B cell (primary cell): ENCODE data around the gene IL17REL. TPM values are rescaled to one million over a fixed set of nuclear protein-coding genes. Genes with fewer than 3 reads are reported as not detected.
"Not testable (repeated sequence)": the region's sequence is repeated elsewhere in the genome, so short reads cannot be mapped to it uniquely, and the experiment has no call there.

Source experiments
- ATAC-seq: fragments of 200-7000 bp; cut with Tn5 transposase; one replicate; pipeline ENCODE4 v1.10.0; 2021; ENCODE audit warnings: low read depth, mild to moderate bottlenecking, moderate number of reproducible peaks, moderate library complexity
- CTCF ChIA-PET: fragments of 350-600 bp; sonication (Branson Sonifier 250); formaldehyde crosslinking; loops from one replicate; lab custom pipeline; 2021; ENCODE audit warnings: antibody characterized with exemption, inconsistent platforms; lab: Charles Lee
- POLR2A ChIA-PET: fragments of 350-600 bp; sonication (Branson Sonifier 250); formaldehyde crosslinking; loops from one replicate; lab custom pipeline; 2021; ENCODE audit warnings: antibody characterized with exemption; lab: Charles Lee
- DNase-seq: peaks from one replicate; pipeline ENCODE4 v3.0.0; 2013
- H2AFZ ChIP-seq: 2 replicates; pipeline ENCODE4 v1.6.1; 2012; ENCODE audit warnings: mild to moderate bottlenecking, low read depth, low read length; ENCODE audit not compliant: insufficient read depth, poor library complexity, severe bottlenecking
- H3K27ac ChIP-seq, 2 donors: 1 replicate in 1 of 2; 2 replicates in 1 of 2; pipeline ENCODE4 v1.5.1; 2012 to 2013; ENCODE audit warnings: low read length in 2 of 2, mild to moderate bottlenecking in 2 of 2, moderate library complexity in 1 of 2
- H3K27me3 ChIP-seq, 4 experiments: fragments of 200-600 bp in 1 of 4; sonication (generic) in 1 of 4; replicated peaks in 1 of 4; 1 replicate in 2 of 4; 2 replicates in 2 of 4; pipeline versions ENCODE4 v1.6.1 to v1.7.0; 2013 to 2016; ENCODE audit warnings: low read length in 3 of 4, mild to moderate bottlenecking in 2 of 4, mixed read lengths in 1 of 4, moderate library complexity in 1 of 4; ENCODE audit not compliant: insufficient read depth in 4 of 4, control insufficient read depth in 3 of 4; ENCODE audit errors: control extremely low read depth in 1 of 4
- H3K36me3 ChIP-seq, 2 experiments: replicated peaks in 1 of 2; 1 replicate in 1 of 2; 2 replicates in 1 of 2; pipeline versions ENCODE4 v1.6.1 to v1.7.1; 2013; ENCODE audit warnings: low read length in 1 of 2; ENCODE audit not compliant: insufficient read depth in 2 of 2, control insufficient read depth in 1 of 2; ENCODE audit errors: control extremely low read depth in 1 of 2, extremely low read depth in 1 of 2
- H3K4me1 ChIP-seq, 2 donors: fragments of 200-600 bp in 1 of 2; sonication (generic) in 1 of 2; 1 replicate in 1 of 2; 2 replicates in 1 of 2; pipeline versions ENCODE4 v1.5.1 to v1.6.1; 2013 to 2017; ENCODE audit warnings: low read length in 2 of 2; ENCODE audit not compliant: control insufficient read depth in 2 of 2, insufficient read depth in 2 of 2
- H3K4me2 ChIP-seq: replicated peaks from 2 replicates; pipeline ENCODE3; 2012; ENCODE audit warnings: mild to moderate bottlenecking, low read depth, low read length; ENCODE audit not compliant: poor library complexity, severe bottlenecking
- H3K4me3 ChIP-seq, 5 experiments: fragments of 200-600 bp in 1 of 5; sonication (generic) in 1 of 5; 1 replicate in 3 of 5; 2 replicates in 2 of 5; pipeline versions ENCODE4 v1.5.1 to v1.7.0; 2011 to 2016; ENCODE audit warnings: low read length in 4 of 5, mild to moderate bottlenecking in 4 of 5, low read depth in 2 of 5, control low read depth in 1 of 5, moderate library complexity in 1 of 5; ENCODE audit not compliant: insufficient read depth in 1 of 5; ENCODE audit errors: control extremely low read depth in 1 of 5, extremely low read depth in 1 of 5
- H3K79me2 ChIP-seq: fragments of 200-600 bp; sonication (generic); one replicate; pipeline ENCODE4 v1.6.0; 2016; ENCODE audit warnings: low read length; ENCODE audit not compliant: control insufficient read depth, insufficient read depth
- H3K9ac ChIP-seq: fragments of 200-600 bp; sonication (generic); 2 replicates; pipeline ENCODE4 v1.6.1; 2017; ENCODE audit warnings: mild to moderate bottlenecking, low read length, moderate library complexity
- H3K9me3 ChIP-seq, 3 donors: one replicate each; pipeline versions ENCODE4 v1.6.1 to v1.7.1; 2013; ENCODE audit warnings: low read length in 2 of 3; ENCODE audit not compliant: control insufficient read depth in 2 of 3, insufficient read depth in 1 of 3; ENCODE audit errors: control extremely low read depth in 1 of 3
- H4K20me1 ChIP-seq: 2 replicates; pipeline ENCODE4 v1.6.0; 2012; ENCODE audit warnings: mild to moderate bottlenecking, low read length; ENCODE audit not compliant: insufficient read depth, control insufficient read depth, poor library complexity, severe bottlenecking
- H3K27ac Mint-ChIP-seq: one replicate; pipeline ENCODE4 v1.8.0; 2021; ENCODE audit warnings: mixed read lengths
- H3K27me3 Mint-ChIP-seq: one replicate; pipeline ENCODE4 v1.8.0; 2021; ENCODE audit warnings: mixed read lengths
- H3K4me1 Mint-ChIP-seq: one replicate; pipeline ENCODE4 v1.8.0; 2021; ENCODE audit warnings: mixed read lengths
- H3K4me3 Mint-ChIP-seq: one replicate; pipeline ENCODE4 v1.8.0; 2021; ENCODE audit warnings: mixed read lengths
- H3K9me3 Mint-ChIP-seq: one replicate; pipeline ENCODE4 v1.8.0; 2022; ENCODE audit warnings: mixed read lengths; ENCODE audit not compliant: insufficient read depth
- EZH2 ChIP-seq: IDR thresholded peaks from 2 replicates; pipeline ENCODE4 v1.6.1; 2012; ENCODE audit warnings: borderline replicate concordance, low read depth, mild to moderate bottlenecking, moderate library complexity, low read length; ENCODE audit not compliant: insufficient read depth, poor library complexity, severe bottlenecking
- WGBS: methylation state at CpG from one replicate; pipeline ENCODE4 v1.1.5; 2013; ENCODE audit warnings: missing lambda C conversion rate; ENCODE audit not compliant: insufficient coverage; 5-methylcytosine and 5-hydroxymethylcytosine counted together
- intact Hi-C: fragments of 100-400 bp; cut with micrococcal nuclease; formaldehyde crosslinking; loops from one replicate; pipeline ENCODE4 v1.10.0; 2022
- polyA plus RNA-seq: library from polyadenylated mRNA; depleted of rRNA; stranded (reverse); fragments of >200 nt; gene quantifications from 2 replicates; pipeline ENCODE4 v1.2.3, GENCODE V29; 2012
- total RNA-seq, 2 donors: library from RNA; stranded (reverse); fragments of 120-200 nt in 1 of 2; gene quantifications; 1 replicate in 1 of 2; 2 replicates in 1 of 2; pipeline versions ENCODE4 v1.2.3 to v1.2.4, GENCODE V29; 2013 to 2022
- TF ChIP-seq, protein P1 (sequence below): fragments of 200-600 bp; IDR thresholded peaks from one replicate; pipeline ENCODE4 v1.8.0; 2022; ENCODE audit warnings: antibody characterized with exemption, mild to moderate bottlenecking

Gene IL17REL
- total and polyA plus RNA-seq, 2 donors (not counting 1 experiment from before 2014, with no cell fraction given), result 0.09 to 0.10 TPM

DNA sequence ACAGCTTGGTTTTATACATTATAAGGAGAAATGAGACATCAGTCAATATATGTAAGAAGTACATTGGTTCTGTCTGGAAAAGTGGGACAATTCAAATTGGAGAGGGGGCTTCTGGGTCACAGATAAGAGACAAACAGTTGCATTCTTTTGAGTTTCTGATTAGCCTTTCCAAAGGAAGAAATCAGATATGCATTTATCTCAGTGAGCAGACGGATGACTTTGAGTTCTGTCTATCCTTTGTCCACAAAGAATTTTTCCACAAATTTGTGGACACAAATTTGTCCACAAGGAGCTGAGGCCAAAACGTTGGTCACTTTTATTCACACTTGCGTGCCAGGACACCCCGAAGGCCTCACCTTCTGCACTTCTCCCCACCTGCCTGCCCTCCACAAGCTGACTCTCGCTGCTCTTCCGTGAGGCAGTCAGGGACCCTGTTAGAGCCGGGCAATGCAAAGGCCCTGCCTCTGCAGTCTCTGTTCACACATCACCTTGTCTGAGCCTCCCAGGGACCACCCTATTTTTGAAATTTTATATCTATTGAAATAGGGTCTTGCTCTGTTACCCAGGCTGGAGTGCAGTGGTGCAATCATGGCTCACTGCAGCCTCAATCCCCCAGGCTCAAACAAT lies 20.5 kb downstream of the IL17REL start:
- Histone ChIP-seq H3K4me3 (no peak overlapping the region), H3K27me3 (no peaks in the 10 kb centered on the region), H3K36me3 (no peaks in the 10 kb centered on the region), H3K4me1 (peaks cover 11 to 20% of the 10 kb centered on the region in 2 donors), H3K27ac (no peak overlapping the region), H2AFZ (no peak overlapping the region), H3K79me2 (no peaks in the 10 kb centered on the region), H3K9me3 (peaks cover 1 to 14% (median 9%) of the 10 kb centered on the region in 3 donors), H4K20me1 (no peaks in the 10 kb centered on the region), H3K9ac (no peak overlapping the region), H3K4me2 (no peak overlapping the region)
- Mint-ChIP-seq H3K27ac (no peak overlapping the region), H3K4me3 (no peak overlapping the region), H3K27me3 (no peaks in the 10 kb centered on the region), H3K4me1 (peaks cover 11% of the 10 kb centered on the region), H3K9me3 (peaks cover 5% of the 10 kb centered on the region)
- no peak for TF ChIP-seq EZH2
- TF ChIP-seq, protein P1, sequence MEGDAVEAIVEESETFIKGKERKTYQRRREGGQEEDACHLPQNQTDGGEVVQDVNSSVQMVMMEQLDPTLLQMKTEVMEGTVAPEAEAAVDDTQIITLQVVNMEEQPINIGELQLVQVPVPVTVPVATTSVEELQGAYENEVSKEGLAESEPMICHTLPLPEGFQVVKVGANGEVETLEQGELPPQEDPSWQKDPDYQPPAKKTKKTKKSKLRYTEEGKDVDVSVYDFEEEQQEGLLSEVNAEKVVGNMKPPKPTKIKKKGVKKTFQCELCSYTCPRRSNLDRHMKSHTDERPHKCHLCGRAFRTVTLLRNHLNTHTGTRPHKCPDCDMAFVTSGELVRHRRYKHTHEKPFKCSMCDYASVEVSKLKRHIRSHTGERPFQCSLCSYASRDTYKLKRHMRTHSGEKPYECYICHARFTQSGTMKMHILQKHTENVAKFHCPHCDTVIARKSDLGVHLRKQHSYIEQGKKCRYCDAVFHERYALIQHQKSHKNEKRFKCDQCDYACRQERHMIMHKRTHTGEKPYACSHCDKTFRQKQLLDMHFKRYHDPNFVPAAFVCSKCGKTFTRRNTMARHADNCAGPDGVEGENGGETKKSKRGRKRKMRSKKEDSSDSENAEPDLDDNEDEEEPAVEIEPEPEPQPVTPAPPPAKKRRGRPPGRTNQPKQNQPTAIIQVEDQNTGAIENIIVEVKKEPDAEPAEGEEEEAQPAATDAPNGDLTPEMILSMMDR, result no peak
- ATAC-seq, result no peak
- ChIA-PET CTCF (interaction anchor here (1.0 to 5.6 kb wide), 8 partner anchors 11 to 65 kb away, joined by 3 to 68 read pairs (median 15); partner anchors contain the start of gene PIM3), POLR2A (interaction anchor here (0.6 to 2.8 kb wide), 2 partner anchors 62 to 148 kb away, joined by 4 to 16 read pairs; no protein-coding TSS in a partner anchor)
- DNase-seq, result no peak
- 86% methylated on average over 4 of the region's 7 CpGs for WGBS
- intact Hi-C loops, result loop anchor here (2.0 kb wide), 1 partner anchor 39 kb away; no protein-coding TSS in a partner anchor

DNA sequence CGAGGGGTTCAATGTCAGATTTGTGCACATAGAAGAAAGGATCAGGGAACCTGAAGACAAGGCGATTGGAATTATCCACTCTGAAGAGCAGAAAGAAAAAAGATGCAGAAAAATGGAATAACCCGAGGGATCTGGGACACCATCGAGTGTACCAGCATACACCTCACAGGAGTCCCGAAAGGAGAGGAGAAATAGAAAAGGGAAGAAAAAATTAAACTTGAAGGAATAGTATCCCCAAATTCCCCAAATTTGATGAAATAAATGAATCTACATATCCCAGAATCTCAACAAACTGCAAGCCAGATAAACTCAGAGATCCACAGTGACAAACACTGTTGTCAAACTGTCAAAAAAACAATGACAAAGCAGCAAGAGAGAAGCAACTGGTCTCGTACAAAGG lies 21.4 kb downstream of the IL17REL start:
- intact Hi-C loops, result no loop called here
- Mint-ChIP-seq H3K27ac (no peak overlapping the region), H3K4me3 (no peak overlapping the region), H3K9me3 (peaks cover 5% of the 10 kb centered on the region), H3K4me1 (peaks cover 11% of the 10 kb centered on the region), H3K27me3 (no peaks in the 10 kb centered on the region)
- 93% methylated on average over 2 of the region's 6 CpGs for WGBS
- H3K4me3 ChIP-seq, result no peak overlapping the region
- no peak overlapping the region for H3K9ac ChIP-seq
- H3K79me2 ChIP-seq, result no peaks in the 10 kb centered on the region
- DNase-seq, result no peak
- H3K36me3 ChIP-seq, result no peaks in the 10 kb centered on the region
- ChIA-PET POLR2A (interaction anchor here (0.6 to 0.7 kb wide), 2 partner anchors 56 to 149 kb away, joined by 3 to 4 read pairs; no protein-coding TSS in a partner anchor), CTCF (interaction anchor here (0.7 to 4.4 kb wide), 5 partner anchors 10 to 61 kb away, joined by 3 to 68 read pairs (median 4); no protein-coding TSS in a partner anchor)
- H4K20me1 ChIP-seq, result no peaks in the 10 kb centered on the region
- no peak for ATAC-seq
- no peak overlapping the region for H2AFZ ChIP-seq
- H3K9me3 ChIP-seq, result peaks cover 1 to 14% (median 12%) of the 10 kb centered on the region in 3 donors
- TF ChIP-seq, protein P1, result no peak
- no peak for TF ChIP-seq EZH2
- no peak overlapping the region for H3K27ac ChIP-seq
- H3K4me2 ChIP-seq, result no peak overlapping the region
- H3K4me1 ChIP-seq, result peaks cover 11 to 19% of the 10 kb centered on the region in 2 donors
- H3K27me3 ChIP-seq, result no peaks in the 10 kb centered on the region

DNA sequence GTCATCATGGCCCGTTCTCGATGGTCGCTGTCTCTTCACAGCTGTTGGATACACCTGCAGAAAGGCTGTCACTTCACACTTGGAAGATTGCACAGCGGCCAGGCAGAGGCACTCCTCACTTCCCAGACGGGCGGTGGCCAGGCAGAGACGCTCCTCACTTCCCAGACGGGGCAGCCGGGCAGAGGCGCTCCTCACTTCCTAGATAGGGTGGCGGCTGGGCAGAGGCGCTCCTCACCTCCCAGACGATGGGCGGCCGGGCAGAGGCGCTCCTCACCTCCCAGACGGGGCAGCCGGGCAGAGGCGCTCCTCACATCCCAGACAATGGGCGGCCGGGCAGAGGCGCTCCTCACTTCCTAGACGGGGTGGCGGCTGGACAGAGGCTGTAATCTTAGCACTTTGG lies 22.7 kb downstream of the IL17REL start:
- H3K9me3 ChIP-seq, result peaks cover 2 to 16% (median 15%) of the 10 kb centered on the region in 3 donors
- DNase-seq, result not testable (repeated sequence)

More for the DNA sequence above, 22.7 kb downstream of the IL17REL start:
- H3K4me3 ChIP-seq, CTCF ChIA-PET, H4K20me1 ChIP-seq, H2AFZ ChIP-seq, H3K9ac ChIP-seq, H3K4me2 ChIP-seq, H3K36me3 ChIP-seq, H3K27ac Mint-ChIP-seq, H3K79me2 ChIP-seq, H3K27me3 ChIP-seq, ATAC-seq, H3K27ac ChIP-seq, H3K4me3 Mint-ChIP-seq, H3K27me3 Mint-ChIP-seq, intact Hi-C loops: not testable (repeated sequence)
- H3K4me1 ChIP-seq, result peaks cover 11 to 17% of the 10 kb centered on the region in 2 donors
- WGBS, result 85% methylated on average over 17 of the region's 24 CpGs
- H3K4me1 Mint-ChIP-seq, result peaks cover 12% of the 10 kb centered on the region
- H3K9me3 Mint-ChIP-seq, result peaks cover 11% of the 10 kb centered on the region
- POLR2A ChIA-PET, result interaction anchor here (0.7 kb wide), 1 partner anchor 60 kb away, joined by 4 read pairs; no protein-coding TSS in a partner anchor
